GM15510 (cell line): ENCODE data around the gene GPX5.

Experiments
- POLR2A ChIP-seq: IDR thresholded peaks from 3 replicates; pipeline ENCODE4 v1.6.1; 2011; ENCODE audit warnings: borderline replicate concordance; ENCODE audit not compliant: insufficient read length; ENCODE audit errors: extremely low read depth

The GPX5 gene

DNA sequence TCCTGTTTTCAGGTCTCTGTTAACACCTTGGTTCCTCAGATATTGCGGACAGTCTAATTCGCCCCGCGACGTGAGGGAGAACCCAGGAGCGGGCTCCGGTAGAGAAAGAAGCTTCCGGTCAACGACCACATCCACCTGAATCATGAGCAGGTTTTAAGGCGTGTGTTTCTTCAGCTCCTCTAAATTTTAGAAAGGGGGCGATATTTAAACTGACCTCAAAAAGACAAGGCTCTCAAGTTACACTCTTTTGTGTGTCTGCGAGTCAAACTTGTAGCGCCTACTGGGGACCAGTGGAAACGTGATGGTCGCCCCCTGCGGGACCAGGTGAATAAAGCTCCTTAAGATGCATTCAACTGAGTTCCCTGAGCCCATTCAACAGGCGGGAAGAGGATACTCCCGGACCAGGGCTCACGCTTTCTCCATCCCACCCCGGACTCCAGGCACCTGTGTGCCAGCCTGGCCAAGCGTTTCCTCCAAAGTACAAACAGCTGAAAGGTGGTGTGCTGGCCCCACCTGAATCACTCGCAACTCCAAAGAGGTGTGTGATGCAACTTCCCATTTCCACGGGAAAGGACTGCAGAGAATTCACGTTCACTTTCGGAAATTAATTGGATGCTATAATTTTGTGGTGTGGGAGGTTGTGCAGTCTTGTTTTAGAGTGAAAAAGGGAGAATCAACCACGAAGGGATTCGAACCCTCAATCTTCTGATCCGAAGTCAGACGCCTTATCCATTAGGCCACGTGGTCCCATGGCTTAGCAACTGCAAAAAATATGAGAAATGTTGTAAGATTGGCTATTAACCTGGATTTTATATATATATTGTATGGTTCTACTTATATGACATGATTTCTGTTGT lies 17.0 kb downstream of the GPX5 start:
- no peak for TF ChIP-seq POLR2A

DNA sequence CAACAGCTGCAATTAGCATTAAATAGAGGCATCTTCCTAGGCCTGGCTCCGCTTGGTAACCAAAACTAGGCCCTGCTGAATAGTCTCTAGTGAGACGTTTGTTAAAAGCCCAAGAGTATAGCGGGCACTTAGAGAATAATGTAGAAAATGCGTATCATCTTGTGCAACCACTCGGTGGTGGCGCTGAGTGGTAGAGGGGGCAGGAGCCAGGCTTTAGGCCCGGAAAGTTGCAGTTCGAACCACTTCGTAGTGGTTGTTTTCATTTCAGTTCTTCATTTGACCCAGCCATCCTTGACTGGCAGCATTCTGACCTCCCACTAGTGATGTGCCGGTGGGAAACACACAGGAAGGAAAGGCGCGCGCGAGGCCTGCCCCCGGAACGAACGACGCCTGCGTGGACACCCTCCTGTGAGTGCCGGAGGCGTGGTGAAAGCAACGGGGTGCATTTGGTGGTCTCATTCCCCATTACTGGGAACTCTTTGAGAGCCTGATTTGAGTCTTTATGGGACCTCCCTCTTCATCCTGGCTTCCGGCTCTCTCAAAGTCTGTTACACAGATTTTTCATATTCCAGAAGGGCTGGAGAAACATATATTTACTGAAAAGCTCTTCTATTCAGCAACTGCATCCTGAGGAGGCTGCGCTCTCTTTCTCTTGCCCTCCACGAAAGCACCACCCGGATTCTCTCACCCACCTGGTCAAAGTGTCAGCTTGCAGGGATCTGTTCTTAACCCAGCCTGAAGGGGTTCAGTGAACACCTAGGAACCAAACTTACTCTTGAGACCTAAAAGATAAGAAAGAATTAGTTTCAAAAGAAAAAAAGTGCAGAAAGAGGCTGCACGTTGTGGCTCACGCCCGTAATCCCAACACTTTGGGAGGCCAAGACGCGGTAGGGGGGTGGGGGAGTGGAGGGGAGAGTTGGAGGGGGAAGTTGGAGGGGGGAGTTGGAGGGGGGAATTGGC lies 18.2 kb downstream of the GPX5 start:
- TF ChIP-seq POLR2A = no peak

DNA sequence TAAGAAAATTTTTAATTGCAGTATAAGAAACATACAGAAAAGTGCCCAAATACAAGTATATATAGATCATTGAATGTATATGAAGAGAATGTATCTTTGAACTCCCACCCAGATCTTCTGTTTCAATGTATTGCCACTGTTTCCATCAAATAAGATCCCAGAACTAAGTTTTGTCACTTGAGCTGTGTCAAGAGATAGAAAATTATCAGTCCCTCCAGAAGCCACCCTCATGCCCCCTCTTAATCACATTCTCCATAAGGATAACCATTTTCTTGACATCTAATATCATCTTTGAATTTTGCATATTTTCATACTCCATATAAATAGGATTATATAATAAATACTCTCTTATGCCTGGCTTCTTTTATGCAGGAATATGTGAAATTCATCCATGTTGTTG lies 20.3 kb downstream of the GPX5 start:
- no peak for TF ChIP-seq POLR2A

DNA sequence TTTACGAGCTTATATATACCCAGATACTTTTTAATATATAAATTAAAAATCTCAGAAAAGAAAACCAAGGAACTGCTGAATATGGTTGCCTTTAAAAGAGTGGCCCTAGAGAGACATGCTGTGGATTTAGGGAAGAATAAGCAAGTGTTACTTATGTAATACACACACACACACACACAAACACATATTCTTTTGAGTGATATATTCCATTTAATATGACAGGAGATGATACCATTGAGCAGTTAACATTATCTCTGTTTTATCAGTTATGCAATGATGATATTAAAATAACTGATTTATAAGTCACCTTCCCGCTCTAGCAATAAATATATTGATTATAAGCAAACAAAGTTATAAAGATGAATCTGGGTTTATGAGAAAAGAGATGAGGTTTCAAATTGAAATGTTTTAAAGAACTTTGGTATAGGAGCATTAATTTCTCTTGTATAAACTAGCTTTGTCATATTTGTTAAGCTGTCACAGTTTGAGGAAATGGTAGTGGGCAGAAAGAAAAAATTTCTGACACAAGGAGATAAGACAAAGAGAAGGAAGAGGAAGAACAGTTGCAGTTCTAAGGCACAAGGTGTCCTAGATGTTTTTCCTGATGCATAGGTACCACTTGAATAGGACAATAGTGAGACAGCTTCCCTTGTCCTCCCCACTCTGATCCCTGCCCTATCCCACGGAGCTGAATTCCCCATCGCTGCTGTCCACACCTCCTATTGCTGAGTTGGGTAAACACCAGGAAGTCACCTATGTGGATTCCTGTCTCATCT lies 26.4 kb downstream of the GPX5 start:
- TF ChIP-seq POLR2A = no peak

DNA sequence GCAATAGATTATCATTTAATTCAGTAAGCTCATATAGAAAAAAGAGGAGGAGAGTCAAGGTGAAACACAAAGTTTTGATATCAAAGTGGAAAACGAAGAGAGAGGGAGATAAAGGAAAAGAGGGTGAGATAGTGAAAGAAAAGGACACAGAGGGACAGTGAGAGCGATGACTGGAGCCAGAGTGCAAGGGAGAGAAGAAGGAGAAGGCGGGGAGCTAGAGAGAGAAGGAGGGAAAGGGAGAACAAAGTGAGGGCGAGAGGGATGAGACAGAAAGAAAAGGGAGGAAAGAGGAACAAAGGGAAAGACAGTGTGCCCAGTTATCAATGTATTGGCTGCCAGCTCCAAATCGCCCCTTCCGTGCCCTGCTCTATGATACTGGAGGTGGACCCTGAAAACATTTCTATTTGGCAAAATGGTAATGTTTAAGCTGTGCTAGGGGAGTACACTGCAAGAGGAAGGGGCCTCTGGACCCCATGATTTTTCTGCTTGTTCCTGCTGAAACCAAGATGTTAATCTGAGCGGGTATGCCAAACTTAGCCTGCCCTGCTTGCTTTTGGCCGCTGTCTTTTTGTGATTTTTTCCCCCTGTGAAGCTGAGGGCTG lies 27.8 kb downstream of the GPX5 start:
- TF ChIP-seq POLR2A = no peak

DNA sequence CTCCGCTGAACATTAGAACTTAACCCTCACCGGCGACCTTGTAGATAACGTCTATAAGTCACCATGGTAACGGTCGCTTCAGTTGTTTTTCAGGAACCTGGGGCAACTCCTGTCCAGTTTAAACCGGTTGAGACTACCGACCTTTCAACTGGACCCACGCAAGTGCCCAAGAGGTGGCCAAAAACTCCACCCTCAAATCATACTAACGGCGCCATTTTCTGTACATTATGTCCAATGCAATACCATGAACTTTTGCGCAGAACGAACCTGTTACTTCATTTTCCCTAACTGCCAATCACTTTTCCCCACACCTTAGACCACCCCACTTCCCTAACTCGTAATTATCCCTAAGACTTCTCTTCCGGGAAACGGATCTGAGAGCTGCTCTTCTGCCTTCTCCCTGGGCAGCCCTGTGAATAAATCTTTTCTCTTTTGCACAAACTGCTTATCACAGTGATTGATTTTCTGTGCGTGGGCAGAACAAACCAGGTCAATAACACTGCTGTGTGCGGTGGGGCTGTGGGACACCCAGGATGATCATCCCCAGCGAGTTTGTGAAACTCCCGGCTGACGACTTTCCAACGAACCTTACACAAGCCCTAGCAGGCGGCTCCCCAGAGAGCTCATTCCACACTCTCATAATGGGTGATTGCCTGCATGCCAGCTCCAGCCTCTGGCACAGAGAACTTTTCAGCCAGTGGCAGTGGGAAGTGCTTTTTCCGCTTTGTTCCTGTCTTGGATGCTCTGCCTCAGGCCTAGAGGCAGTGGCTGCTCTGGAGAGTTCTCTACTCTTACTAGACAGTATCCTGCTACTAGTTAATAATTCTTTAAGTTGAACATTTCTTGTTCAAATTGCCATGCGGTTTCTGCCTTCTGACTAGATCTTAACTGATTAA lies 28.6 kb downstream of the GPX5 start:
- no peak for TF ChIP-seq POLR2A

DNA sequence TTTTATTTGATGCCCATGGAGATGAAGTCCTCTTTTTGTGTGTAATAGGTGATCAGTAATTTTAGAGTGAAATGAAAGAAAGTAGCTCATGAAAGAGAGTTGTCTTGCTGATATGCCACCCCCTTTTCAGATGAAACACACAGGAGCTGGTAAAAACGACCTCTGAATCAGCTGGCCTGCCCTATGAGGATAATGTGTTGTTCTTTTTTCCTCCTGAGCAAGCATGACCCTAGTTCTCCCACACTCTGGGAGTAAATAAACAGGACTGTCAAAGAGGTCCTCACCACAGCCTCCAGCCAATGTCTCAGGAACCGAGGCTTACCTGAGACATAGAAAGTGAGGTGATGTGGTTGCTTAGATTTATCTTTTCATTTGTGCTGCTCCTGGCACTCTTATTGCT lies 29.5 kb downstream of the GPX5 start:
- TF ChIP-seq POLR2A = no peak

DNA sequence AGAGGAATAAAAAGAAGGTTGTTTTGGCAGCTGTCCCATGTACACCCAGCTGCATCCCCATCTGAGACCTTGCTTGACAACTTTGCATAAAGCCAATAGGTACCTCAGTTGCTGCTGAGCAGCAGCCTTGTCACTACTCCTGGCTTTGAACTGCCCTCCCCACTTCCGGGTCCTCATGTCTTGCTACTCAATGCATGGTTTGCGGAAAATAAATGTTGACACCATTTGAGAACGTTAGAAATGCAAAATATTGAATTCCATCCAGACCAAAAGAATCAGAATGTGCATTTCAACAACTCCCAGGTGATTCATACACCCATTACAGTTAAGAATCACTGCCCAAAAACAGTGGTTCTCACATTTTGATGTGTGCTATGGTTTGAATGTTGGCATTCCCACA lies 32.9 kb downstream of the GPX5 start:
- no peak for TF ChIP-seq POLR2A

DNA sequence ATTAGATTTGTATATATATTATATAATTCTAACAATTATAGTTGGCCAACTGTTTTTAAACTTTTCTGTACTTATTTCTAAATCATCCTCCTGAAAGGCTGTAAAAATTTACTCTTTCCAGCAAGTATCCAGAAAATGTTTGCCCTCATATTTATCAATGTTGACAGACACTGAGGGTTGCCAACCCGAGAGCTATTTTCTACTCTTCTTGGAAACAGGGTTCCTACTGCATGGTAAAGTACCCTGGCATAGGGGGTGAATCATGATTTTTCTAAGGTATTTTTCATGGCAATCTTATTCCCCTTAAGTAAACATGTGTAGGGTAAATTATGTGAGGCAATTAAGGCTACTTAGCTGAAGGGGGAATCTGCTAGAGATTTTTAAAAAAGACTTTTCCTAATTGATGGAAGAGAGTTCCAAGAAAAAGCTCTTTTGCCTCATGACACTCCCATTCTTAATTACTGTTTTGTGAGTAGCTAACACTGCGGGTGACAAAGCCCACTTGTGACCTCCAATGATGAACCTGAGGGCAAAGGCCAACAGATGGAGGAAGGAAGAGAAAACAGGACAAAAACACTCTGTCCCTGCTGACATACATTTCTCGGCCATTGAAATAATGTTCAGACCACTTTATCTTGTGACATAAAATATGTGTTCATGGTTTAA lies 37.9 kb downstream of the GPX5 start:
- TF ChIP-seq POLR2A = no peak

DNA sequence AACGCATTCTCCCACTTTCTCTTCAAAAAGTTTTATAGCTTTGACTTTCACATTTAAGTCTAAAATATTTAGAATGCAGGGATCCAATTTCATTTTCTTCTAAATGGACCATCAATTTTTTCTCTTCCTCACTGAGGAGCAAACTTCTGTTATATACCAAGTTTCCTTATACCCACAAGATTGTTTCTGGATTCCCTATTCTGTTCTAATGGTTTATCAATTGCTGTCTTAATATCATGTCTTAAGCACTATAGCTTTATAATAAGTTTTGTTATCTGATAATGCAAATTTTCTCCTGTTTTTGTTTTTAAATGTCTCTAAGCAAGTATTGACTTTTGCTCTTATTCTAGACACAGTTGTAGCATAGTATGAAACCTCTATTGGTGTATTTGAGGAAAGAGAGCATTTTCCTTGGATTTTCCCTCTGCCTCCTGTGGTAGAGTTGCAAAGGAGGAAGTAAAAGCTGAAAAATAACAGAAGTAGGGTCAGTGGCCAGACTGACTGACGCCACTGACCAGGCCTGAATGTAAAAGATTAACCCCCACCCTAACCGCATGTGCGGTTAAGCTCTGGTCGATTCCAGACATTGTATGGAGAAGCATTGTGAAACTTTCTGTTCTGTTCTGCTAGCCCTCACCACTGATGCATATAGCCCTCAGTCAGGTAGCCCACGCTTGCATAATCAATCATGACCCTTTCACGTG lies 40.3 kb downstream of the GPX5 start:
- no peak for TF ChIP-seq POLR2A

DNA sequence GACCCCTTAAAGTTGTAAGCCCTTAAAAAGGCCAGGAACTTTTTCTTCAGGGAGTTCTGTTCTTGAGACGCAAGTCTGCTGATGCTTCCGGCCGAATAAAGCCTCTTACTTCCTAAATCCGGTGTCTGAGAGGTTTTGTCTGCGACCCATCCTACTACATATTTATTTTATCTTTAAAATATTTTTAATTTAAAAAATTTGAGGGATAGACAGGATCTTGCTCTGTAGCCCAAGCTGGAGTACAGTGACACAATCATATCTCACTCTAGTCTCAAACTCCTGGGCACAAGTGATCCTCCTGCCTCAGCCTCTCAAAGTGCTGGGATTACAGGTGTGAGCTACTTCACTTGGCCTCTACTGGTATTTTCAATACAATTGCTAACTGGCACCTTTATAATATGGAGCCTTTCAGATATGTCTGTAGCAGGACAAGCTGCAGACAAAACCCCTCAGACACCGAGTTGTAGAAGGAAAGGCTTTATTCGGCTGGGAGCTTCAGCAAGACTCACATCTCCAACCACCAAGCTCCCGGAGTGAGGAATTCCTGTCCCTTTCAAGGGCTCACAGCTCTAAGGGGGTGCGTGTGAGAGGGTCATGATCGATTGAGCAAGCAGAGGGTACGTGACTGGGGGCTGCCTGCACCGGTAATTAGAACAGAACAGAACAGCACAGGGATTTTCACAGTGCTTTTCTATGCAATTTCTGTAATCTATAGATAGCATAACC lies 41.0 kb downstream of the GPX5 start:
- TF ChIP-seq POLR2A = no peak

DNA sequence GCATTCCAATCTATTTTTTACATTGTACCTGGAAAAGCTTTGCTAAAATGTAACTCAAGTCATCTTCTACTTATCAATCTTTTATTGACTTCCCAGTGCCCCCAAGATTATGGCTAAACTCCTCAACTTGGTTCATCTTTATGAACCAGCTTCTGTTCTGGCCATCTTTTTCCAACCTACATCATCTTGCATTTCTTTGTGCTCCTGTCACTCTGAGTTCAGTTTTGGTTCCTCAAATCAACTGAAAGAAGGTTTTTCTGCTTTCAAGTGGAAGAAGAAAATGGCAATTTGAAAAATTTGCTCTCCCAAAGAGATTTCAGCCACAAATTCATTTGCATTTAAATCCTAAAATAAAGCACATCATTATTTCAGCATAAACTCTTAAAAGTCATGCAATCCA lies 41.8 kb downstream of the GPX5 start:
- TF ChIP-seq POLR2A = no peak
